NCI-H2029 (cell line): ENCODE data around the gene PBX4.

ENCODE experiments used
- DNase-seq: peaks from one replicate; lab custom pipeline; 2025; lab: John Stamatoyannopoulos, UW

Gene PBX4

DNA sequence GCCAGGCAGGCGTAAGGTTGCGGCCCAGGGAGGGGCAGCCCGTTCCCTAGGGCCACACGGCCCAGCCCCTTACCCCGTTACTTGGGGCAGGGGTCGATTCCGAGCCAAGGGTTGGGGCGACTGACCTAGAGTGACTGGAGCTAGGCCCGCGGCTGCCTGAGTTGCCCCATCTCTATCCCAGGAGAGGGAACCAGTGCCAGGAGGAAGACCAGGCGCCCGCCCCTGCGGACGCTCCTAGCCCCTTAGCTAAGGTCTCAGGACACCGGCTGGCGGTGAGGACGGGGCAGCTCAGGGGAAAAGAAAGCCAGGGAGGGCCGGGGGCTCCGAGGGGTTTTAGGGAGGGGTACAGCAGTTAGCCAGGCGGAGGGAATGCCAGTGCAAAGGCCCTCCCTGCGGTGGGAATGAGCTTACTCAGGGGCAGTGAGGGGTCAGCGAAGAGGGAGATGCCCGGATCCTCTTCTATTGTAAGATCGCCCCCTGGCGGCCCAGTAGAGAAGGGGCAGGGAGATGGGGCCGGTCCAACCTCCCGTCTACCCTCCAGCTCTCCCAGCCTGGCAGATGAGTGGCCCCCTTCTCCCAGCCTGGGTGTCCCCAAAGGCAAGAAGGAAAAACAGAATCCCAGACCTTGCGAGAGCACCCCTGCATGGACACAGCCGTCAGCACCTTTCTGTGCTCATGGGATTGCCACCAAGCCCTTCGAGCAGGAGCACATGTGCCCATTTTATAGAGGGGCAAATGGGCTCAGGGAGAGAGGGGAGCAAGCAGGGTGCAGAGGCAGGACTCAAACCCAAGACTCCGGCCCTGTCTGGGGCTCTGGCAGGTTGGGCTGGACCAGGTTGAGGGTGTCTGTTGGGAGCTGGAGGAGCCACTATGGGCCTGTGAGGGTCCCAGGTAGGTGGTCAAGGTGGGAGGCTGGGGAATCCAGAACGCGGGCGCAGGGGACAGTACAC lies 64.1 kb downstream of the PBX4 start:
- DNase-seq = peak; percentile 31

GRCh38 chr19:19553670-19554069 lies 64.8 kb downstream of the PBX4 start:
- DNase-seq = no peak

GRCh38 chr19:19552798-19553197 lies 65.7 kb downstream of the PBX4 start:
- no peak for DNase-seq

DNA sequence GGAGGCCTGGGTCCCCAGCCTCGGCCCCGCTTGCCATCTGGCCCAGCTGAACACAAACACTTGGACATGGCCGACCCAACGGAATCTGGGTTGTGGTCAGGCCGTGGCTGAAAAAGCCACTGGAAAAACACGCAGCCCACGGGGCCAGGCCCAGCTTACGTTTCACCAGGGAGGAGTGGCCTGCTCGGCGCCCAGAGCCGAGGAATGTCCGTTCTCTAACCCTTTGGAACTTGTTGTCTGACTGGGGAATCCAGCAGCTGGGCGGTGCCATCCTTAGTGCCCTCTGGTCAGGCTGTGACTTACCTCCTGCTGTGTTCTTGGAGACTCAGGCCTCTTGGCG lies 66.7 kb downstream of the PBX4 start:
- no peak for DNase-seq

DNA sequence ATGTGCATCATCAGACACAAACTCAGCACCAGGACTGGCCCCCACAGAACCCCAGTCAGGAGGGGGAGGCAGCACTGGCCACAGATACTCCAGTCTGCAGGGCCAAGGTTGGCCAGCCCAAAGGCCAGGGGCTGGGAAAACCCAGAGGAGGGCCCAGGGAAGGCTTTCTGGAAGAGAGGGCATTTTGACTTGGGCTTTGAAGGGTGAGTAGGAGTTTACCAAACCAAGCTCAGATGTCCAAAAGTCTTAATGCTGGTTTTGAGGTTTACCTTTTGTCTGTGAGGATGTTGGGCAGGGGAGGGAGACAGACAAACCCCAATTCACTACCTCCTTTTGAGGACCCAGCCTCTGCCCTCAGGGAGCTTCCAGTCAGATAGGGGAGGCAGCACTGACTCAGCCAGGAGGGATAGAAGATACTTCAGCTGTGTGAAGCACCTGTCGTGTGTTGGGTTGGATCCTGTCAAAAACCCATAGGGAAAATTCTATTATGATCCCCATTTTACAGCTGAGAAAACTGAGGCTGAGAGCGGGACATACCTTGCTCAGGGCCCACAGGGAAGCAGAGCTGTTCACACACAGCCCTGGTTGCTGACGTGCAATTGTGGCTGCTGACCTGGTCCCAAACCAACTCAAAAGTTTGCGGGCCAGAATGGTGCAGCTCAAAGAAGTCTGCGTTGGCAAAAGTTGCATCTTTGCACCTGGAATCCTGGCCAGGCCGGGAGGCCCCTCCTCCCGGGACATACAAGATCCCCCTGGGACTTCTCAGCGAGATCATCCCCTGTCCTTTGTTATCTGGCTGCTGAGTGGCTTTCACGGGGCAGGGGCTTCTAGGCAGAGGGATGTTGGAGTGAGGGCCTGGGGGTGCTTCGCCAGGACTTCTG lies 67.3 kb downstream of the PBX4 start:
- no peak for DNase-seq

DNA sequence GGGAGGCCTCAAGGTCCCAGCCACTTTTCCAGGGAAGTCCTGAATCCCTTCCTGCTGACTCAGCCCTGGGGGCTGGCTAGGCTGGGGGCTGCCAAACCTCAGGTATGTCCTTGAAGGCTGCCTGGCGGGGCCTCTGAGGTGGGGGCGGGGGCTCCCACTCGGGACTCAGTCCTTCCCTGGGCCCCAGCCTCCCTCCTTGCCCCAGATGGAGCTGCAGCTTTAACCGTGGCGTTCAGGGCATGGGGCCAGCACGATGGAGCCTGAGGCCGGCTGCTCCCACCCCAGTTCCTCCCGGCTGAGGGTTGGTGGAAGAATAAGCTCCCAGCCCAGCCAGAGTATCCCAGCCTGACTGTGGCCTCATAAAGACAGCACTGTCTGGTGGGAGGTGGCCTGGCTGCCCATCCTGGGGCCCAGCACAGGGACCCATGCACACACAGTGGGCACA lies 68.0 kb downstream of the PBX4 start:
- no peak for DNase-seq

DNA sequence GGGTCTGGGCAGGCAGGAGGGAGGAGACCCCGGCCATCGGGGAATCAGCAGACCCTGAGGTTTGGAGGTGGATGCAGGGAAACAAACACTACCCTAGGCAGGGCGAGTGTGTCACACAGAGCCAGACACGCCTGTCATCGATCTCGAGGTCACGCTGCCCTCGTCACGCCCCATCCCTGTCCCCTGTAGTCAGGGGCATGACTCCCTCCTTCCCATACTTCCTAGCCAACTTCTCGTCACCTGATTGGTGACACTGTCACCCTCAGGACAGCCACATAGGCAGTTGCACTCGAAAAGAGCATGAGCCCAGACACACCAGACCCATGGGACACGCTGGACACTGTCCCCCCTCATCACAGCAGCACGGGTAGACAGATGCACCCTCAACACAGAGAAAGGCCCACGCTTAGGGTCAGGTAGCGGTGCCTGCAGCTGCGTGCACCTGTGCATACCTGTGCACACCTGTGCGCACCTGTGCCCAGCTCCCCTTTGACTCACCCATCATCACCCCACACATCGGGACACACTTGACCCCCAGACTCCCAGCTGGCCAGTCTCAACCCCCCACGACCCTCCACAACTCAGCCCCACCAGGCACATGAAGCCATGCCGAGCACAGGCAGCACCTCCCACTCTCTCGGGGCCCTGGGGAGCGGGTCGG lies 68.6 kb downstream of the PBX4 start:
- DNase-seq = no peak

DNA sequence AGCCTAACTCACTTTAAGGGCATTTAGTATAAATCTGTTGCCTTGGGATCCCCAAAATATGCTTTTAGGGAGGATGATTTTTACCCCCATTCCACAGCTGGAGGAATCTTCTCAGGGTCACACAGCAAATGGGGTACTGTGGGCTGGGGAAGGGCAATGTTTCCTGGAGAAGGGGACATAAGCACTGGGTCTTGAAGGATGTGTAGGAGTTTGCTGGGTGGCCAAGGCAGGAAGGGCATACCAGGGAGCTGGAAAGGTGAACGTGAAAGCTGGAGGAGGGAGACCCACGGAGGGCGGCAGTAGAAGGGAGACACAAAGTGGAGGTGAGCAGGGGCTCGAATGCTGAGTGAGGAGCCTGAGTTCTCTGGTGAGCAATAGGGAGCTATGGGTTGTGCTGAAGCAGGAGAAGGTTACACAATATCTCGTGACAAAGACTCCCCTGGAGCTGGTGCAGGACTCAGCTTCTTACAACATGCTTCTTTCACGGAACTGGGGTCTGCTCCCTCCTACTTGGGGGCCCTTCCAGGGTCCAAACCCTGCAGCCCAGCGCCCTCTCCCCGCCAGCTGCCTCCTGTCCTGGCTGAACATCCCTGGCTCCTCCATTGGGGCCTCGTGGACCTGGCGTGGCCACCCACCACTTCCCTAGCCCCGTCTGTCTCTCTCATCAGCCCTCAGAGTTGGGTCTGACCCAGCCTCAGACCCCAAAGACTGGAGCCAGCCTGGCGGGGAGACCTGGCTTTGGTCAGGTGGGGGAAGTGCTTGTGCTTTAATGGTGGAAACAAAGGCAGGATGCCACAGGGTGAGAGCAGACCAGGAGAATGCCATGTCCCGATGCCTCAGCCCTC lies 69.3 kb downstream of the PBX4 start:
- no peak for DNase-seq

GRCh38 chr19:19547674-19548336 lies 70.7 kb downstream of the PBX4 start:
- no peak for DNase-seq

DNA sequence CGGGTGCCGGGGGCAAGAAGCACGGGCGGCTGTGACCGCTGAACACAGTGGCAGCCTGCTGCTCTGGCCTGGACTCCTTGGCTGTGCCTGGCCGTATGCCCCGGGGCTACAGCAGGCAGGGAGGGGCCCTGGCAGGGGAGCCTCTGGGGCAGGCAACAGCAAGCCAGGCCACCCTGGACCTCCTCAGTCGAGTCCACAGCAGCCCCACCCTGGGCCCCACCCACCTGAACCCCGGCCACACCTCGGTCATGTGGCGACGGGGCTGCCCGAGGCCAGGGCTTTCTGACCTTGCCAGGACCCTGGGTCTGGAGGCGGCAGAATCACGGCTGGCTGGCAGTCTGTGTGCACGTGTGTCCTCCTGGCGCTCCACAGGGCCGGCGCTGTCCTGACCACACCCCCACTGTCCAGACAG lies 71.7 kb downstream of the PBX4 start:
- DNase-seq = no peak

- no peak for DNase-seq
Measured at GRCh38 chr19:19545707-19546106, 72.8 kb downstream of the PBX4 start.

DNA sequence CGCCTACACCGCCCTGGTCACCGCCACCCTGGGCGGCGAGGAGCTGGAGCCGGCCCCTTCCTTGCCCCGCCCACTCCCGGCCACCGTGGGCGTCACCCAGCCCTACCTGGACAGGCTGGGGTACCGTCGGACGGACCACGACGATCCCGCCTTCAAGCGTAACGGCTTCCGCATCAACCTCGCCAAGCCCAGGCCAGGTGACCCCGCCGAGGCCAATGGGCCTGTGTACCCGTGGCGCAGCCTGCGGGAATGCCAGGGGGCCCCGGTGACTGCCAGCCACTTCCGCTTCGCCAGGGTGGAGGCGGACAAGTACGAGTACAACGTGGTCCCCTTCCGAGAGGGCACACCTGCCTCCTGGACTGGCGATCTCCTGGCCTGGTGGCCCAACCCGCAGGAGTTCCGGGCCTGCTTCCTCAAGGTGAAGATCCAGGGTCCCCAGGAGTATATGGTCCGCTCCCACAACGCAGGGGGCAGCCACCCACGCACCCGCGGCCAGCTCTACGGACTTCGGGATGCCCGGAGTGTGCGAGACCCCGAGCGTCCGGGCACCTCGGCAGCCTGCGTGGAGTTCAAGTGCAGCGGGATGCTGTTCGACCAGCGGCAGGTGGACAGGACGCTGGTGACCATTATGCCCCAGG lies 73.4 kb downstream of the PBX4 start:
- no peak for DNase-seq

DNA sequence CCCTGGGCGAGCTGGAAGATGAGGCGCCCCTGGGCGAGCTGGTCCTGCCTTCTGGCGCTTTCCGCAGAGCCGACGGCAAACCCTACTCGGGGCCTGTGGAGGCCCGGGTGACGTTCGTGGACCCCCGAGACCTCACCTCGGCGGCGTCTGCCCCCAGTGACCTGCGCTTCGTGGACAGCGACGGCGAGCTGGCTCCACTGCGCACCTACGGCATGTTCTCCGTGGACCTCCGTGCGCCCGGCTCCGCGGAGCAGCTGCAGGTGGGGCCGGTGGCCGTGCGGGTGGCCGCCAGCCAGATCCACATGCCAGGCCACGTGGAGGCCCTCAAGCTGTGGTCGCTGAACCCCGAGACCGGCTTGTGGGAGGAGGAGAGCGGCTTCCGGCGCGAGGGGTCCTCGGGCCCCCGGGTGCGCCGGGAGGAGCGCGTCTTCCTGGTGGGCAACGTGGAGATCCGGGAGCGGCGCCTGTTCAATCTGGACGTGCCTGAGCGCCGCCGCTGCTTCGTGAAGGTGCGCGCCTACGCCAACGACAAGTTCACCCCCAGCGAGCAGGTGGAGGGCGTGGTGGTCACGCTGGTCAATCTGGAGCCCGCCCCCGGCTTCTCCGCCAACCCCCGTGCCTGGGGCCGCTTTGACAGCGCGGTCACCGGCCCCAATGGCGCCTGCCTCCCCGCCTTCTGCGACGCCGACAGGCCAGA lies 74.1 kb downstream of the PBX4 start:
- DNase-seq = no peak

GRCh38 chr19:19543640-19544039 lies 74.8 kb downstream of the PBX4 start:
- DNase-seq = no peak

DNA sequence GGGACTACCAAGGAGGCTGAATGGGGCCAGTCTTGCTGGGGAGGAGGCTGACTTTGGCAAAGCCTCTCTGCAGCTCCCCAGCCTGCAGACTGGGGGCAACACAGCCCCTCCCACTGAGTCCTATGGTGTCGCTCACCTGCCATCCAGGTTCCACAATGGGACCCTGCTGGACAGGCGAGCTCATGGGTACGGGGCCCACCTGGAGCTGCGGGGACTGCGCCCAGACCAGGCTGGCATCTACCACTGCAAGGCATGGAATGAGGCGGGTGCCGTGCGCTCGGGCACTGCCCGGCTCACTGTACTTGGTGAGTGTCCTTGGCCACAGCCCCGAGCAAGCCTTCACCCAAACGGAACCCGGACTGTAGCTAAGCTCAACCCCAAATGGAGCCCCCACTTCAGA lies 75.4 kb downstream of the PBX4 start:
- no peak for DNase-seq

GRCh38 chr19:19542507-19542906 lies 76.0 kb downstream of the PBX4 start:
- no peak for DNase-seq

DNA sequence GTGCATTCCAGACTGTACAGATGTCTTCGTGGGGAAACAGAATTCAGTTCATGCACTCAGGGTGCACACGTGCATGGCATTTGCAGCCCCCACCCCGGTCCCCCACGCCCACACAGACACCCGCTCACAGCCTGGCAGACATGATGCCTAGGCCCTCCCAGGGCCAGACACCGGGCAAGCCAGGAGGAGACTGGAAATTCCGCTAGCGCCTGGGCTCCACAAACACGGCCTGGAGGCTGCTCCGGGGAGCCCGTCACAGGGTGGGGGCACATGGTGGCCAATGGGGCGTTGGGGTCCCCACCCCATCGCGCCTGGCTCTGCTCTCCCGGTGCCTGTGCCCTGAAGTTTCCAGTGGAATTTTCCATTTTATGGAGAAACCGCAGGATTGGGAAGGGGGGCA lies 76.9 kb downstream of the PBX4 start:
- DNase-seq = no peak

- peak; percentile 78 for DNase-seq
Measured at GRCh38 chr19:19540715-19541515, 77.6 kb downstream of the PBX4 start.
